HG02623 (cell line): ENCODE data around the gene EPHA2.

ENCODE experiments used
- ATAC-seq: cut with Tn5 transposase; IDR thresholded peaks from one replicate; pipeline ENCODE4 v1.9.1; 2021; ENCODE audit warnings: moderate library complexity; ENCODE audit not compliant: unreplicated experiment

Gene EPHA2

GRCh38 chr1:16151196-16151994, 4.5 kb downstream of the EPHA2 start:
- ATAC-seq: no peak

GRCh38 chr1:16150508-16150907, 5.4 kb downstream of the EPHA2 start:
- ATAC-seq: no peak

DNA sequence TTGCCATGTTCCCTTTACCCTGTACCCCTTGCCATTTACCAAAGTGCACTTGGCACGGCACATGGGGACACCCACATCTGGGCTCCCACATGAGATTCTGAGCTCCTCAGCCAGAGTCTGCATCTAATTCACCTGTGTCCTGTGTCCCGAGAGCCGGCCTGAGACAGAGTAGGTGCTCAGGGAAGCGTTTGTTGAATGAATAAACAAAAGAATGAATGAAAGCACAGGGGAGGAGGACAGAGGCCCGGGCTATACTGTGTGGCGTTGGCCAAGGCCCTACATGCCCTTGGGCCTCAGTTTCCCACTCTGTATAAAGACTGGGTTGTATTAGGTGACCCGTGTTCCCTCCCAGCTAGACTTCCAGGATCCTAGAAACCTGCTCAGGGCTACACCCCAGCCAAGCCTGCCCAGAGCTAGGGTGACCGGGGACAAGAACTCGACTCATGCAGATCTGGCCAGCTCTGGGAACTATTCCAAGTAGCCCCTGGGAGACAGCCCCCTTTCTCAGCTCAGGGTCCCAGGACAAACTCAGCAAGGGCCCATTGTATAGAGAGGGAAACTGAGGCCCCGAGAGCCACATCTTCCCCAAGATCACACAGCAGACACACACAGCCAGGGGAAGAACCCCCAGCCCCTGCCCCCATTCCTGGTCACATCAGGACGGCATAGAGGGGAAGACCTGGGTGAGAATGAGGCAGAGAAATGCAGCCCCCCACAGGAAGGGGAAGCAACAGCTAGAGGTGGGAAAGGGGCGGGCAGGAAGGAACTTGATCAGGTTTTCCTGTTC, 6.0 kb downstream of the EPHA2 start:
- no peak for ATAC-seq

DNA sequence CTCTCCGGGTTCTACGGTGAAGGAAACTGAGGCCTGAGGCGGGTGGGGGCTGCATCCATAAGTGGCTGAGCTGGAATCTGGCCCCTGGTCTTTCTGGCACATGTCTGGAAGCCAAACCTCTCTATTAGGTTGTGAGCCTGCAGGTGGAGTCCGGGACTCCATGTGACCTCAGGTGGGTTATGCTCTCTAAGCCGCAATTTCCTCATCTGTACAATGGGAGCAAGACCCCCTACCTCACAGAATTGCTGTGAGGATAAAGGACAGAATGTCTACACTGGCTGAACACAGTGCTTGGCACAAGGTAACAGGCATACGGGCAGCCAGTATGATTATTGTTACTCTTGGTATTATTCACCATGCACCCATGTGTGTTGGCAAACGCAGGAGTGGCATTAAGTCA, 6.7 kb downstream of the EPHA2 start:
- ATAC-seq: no peak

DNA sequence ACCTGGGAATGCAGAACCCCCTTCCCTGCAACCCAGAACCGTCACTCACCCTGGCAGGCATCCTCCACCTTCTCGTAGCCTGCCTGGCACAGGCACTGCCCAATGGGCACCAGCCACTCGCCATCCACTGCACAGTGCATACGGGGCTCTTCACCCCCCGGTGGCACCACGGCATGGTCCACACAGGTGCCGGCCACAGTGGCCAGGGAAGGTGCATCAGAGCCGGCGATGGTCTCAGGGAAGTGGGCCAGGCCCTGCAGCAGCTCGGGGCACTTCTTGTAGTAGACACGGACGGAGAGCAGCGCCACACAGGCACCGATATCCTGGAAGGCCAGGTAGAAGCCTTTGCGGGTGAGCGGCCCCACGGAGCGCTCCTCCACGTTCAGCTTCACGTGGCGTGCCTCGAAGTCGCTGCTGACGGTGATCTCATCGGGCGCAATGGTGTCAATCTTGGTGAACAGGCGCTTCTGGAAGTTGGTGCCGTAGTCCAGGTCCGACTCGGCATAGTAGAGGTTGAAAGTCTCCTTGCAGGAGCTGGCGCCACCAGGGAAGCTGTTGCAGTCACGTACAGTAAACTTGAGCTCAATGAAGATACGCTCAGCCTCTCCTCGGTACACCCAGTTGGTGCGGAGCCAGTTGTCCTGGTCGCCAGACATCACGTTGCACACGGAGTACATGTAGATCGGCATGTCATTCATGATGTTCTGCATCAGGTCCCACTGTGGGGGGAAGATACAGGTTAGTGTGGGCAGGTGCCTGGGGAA, 7.4 kb downstream of the EPHA2 start:
- no peak for ATAC-seq

GRCh38 chr1:16147156-16147926, 8.5 kb downstream of the EPHA2 start:
- ATAC-seq: no peak

DNA sequence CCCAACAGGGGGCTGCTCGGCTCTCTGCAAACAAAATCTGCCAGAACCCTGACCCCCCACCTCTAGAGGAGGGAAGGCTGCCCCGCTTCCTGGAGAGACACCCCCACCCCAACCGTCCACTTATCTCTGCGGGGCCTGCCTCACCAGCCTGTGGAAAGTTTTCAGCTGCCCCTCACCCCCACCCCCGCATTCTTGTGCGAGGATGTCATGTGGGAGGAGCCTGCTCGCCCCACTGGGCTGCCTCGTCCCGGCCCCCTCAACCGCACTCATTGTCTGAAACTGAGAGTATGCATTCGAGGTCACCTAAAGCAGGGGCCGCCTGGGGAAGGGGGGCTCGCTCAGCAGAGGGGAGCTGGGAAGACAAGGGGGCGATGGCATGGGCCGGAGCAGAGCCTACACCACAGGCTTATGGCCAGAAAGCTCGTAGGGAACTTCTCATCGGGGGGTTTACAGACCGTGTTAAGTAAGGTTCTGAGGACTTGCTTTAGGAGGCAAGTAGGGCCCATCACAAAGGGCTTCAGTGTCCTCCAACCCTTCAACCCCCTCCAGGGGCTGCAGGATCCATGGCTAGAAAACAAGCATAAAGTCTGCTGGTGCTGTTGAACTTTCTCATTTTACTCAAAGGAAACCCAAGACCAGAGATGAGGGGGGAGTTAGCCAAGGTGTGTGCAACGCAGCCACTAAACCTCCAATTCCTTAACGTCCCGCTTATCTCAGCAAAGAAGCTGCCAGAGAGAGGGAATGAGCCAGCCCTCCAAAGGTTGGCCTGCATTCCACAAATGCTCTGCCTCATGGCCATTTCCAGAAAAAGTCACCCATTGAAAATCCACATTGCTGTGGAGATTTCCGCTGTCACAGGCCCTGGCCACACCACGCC, 9.4 kb downstream of the EPHA2 start:
- ATAC-seq: no peak

- no peak for ATAC-seq
Observed at GRCh38 chr1:16145662-16146278, 10.1 kb downstream of the EPHA2 start.

GRCh38 chr1:16145030-16145661, 10.7 kb downstream of the EPHA2 start:
- no peak for ATAC-seq

- no peak for ATAC-seq
Observed at GRCh38 chr1:16144325-16145029, 11.4 kb downstream of the EPHA2 start.

DNA sequence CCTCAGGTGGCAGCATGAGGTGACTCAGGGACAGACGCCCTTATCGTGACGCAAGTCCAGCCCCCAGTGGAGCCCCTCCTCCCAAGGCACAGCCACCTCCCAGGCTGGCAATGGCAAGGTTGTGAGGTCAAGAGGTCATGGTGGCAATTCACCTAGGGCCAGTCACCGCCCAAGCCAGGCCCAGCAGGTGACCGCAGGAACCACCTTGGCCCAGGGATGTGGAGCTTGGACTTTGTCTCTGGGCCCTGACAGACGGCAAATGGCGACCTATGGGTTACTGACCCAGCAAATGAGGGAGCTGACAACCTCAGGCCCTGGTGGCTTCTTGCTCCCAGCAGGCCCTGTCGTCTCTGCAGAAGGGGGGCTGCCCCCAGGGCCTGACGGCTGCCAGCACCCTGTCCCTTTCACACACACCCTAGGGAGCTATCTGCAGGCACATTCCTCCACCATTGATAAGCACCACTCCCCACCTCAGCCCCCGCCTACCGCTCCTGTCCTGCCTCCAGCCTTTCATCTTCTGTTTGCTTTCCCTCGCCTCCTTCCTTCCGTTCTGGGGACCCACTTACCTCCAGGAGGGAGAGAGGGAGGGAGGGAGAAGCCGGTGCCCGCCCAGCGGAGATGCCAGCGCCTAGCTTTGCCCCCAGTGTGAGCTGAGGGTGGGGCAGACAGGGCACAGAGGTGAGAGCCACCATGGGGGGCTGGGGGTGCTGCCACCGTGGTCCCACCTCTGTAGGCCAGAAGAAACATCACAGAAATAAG, 12.1 kb downstream of the EPHA2 start:
- no peak for ATAC-seq

DNA sequence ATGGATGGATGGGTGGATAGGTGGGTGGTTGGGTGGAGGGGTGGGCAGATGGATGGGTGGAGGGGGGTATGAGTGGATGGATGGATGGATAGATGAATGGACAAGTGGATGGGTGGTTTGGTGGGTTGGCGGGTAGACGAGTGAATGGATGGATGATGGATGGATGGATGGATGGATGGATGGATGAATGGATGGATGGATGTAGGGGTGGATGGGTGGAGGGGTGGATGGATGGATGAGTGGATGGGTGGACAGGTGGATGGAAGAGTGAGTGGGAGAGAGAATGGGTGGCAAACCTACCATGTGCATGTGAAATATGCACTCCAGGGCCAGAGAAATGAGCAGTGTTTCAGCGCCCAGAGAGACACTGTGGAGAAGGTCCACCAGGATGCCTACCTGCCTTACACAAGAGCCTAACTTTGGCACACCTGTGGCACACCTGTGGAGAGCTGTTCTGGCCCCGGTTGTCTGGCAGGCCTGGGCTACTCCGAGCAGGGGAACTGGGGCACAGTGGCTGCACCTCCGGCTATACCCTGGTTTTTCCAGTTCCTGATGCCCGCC, 12.8 kb downstream of the EPHA2 start:
- no peak for ATAC-seq

- no peak for ATAC-seq
Observed at GRCh38 chr1:16142383-16142995, 13.4 kb downstream of the EPHA2 start.

DNA sequence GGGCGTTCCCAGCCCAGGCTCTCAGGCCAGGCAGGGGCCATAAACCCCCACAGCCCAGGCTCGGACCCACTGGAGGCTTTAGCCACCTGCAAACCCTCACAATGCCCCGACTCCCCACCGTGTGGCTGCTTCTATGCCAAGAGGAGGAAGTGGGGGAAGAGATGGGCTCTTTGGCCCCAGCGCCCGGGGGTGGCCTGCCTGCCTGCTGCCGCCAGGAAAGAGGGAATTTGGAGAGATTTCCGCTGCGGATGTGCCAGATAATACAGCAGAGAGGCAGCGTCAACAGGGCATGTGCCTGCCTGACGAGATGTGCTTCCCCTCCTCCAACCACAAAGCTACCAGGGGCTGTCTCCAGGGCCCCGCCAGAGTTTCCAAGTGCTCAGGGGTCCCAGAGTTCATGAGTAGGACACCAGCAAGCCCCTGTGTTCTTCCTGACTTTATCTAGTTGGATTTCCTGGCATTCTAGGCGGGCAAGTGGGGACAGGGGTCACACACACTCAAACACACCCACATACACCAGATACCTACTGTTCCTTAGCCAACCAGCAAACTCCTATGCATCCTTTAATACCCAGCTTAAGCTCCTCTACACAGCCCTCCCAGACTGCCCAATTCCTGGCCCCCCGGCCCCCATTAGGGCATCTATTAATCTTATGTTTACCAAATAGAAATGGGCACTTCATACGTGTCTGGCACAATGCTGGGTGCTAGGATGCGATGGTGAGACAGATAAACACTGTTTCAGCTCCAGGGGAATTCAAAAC, 14.1 kb downstream of the EPHA2 start:
- ATAC-seq: no peak

DNA sequence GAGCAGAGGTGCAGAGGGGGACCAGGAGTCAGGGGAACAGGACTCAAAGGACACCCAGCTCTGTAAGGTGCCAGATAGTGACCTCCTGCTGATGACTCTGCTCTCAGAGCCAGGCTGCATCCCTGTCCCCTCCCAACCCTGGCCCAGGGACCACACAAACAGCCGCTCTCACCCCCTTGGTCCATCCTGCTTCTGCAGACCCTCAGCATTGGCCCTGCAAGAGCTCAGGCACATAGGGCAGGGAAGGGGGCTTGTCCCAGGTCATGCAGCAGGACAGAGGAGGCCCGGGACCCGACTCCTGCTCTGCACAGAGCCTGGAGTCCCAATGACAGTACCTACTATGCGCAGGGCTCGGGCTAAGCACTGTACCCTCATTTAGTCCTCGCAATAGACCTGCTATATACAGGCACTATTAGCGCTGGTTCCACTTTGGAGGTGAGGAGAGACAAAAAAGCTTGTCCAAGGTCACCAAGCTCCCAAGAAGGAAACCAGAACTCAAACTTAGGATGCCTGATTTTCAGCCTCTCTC, 15.7 kb downstream of the EPHA2 start:
- no peak for ATAC-seq

DNA sequence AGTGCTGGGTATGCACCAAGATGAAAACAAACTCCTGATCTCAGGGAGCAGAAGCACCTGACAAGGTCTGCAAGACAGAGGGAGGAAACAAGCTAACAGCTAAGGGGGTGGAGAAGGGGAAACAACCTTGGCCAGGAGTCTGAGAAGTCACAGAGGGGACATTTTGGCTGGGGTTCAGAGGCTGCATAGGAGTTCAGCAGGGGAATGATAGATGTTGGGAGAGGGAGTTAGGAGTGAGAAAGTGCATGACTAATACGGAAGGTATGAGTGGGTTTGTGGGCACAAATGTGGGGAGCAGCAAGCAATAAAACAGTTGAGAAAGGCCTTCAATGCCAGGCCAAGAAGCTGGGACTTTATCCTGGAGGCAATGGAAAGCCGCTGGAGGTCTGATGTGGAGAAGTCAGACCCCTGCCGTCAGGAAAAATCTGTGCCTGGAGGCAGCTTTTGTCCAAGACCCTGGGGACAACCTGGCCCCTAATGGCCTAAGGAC, 16.4 kb downstream of the EPHA2 start:
- no peak for ATAC-seq
